ENCODE measurements around the gene PIK3R6. TPM values are rescaled to one million over a fixed set of nuclear protein-coding genes. Genes with fewer than 3 reads are reported as not detected.

PIK3R6 gene
- polyA plus RNA-seq, 1 experiment, result not detected

DNA sequence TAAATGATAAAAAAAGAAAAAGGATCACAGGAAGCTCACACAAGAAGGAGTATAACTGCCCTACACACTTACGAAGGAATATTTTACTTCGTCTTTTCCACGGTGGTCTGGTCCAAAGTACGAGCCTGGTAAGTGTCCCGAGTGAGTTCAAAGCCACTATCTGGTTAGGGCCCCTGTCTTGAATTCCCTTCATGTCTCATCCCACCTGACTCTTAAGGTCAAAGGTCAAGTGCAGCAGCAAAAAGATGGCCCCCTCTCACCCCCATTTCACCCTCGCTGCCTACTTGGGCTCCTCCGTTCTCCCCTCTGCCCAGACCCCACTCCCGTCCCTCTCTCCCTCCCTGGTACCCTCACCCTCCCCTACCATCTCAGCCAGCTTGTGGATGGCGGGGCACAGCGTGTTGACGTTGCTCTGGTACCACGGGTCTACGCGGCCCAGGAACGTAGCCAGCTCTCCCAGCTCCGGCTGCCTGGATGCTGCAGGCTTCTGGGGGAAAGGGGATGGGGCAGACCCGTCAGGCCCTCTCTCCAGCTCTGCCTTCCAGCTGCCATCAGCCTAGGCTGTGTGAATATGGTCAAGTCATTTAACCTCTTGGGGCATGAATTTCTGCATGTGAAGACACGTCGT, 40.6 kb downstream of the PIK3R6 start:
- CTCF ChIA-PET, result interaction anchor here (0.5 kb wide), 1 partner anchor 1078 kb away, joined by 4 read pairs; the partner anchor contains the start of gene RCVRN
- H3K27ac ChIP-seq (ENCODE audit: low read depth, low read length), result no peak overlapping the region
- H3K4me3 ChIP-seq (ENCODE audit: low read depth, low read length), result no peak overlapping the region
- POLR2A ChIA-PET, result no interaction called here
- no peak for DNase-seq (ENCODE audit: low read depth, low spot score)
- H3K27me3 ChIP-seq (ENCODE audit: control insufficient read depth, insufficient read depth, low read length), result no peaks in the 10 kb centered on the region
- peaks cover 10% of the 10 kb centered on the region; the same call in 1 of the 2 replicates for H3K9me3 ChIP-seq (ENCODE audit: control insufficient read depth, insufficient read depth, low read length)
- TF ChIP-seq, protein P1, sequence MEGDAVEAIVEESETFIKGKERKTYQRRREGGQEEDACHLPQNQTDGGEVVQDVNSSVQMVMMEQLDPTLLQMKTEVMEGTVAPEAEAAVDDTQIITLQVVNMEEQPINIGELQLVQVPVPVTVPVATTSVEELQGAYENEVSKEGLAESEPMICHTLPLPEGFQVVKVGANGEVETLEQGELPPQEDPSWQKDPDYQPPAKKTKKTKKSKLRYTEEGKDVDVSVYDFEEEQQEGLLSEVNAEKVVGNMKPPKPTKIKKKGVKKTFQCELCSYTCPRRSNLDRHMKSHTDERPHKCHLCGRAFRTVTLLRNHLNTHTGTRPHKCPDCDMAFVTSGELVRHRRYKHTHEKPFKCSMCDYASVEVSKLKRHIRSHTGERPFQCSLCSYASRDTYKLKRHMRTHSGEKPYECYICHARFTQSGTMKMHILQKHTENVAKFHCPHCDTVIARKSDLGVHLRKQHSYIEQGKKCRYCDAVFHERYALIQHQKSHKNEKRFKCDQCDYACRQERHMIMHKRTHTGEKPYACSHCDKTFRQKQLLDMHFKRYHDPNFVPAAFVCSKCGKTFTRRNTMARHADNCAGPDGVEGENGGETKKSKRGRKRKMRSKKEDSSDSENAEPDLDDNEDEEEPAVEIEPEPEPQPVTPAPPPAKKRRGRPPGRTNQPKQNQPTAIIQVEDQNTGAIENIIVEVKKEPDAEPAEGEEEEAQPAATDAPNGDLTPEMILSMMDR (IDR thresholded peaks at IDR 0.05; ENCODE audit: low read depth, low read length), result no peak

DNA sequence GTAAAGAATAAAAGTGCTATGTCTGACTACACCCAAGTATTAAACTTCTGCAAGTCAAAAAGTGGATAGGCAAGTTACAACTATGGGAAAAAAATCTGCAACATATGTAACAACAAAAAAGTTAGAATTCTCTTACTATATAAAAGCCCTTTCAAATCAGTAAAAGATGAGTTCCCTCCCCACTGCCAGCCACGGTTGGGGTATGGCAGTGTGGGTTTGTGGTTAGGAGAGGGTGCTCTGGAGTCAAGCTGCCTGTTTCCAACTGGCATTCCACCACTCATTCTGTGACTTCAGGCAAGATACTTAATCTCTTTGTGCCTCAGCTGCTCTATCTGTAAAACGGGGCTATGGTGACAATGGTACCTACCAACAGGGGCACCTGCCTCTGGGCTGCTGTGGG, 41.7 kb downstream of the PIK3R6 start:
- TF ChIP-seq, protein P1 (IDR thresholded peaks at IDR 0.05; ENCODE audit: low read depth, low read length), result no peak
- H3K27me3 ChIP-seq (ENCODE audit: control insufficient read depth, insufficient read depth, low read length), result no peaks in the 10 kb centered on the region
- no peak for DNase-seq (ENCODE audit: low read depth, low spot score)
- no peak overlapping the region for H3K27ac ChIP-seq (ENCODE audit: low read depth, low read length)
- no peak overlapping the region for H3K4me3 ChIP-seq (ENCODE audit: low read depth, low read length)
- CTCF ChIA-PET, result no interaction called here
- peaks cover 10% of the 10 kb centered on the region; the same call in 1 of the 2 replicates for H3K9me3 ChIP-seq (ENCODE audit: control insufficient read depth, insufficient read depth, low read length)
- POLR2A ChIA-PET, result no interaction called here

DNA sequence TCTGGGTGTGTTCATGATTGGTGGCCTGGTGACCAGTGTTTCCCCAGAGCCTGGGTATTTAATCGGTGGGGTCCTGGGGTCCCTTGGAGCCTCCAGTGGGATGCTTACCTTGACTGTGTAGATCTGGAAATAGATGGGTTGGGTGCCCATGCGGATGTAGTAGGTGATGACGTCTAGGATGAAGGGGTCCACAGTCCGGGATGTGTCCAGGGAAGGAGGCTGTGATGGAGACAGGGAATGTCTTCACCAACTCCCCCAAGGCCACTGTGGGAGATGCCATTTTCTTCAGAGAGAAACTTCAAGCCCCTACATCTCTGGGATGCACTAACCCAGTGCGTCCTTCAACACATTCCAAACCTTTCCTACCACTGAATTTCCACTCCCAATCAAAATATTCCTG, 44.2 kb downstream of the PIK3R6 start:
- ChIA-PET CTCF (no interaction called here), POLR2A (no interaction called here)
- TF ChIP-seq, protein P1 (IDR thresholded peaks at IDR 0.05; ENCODE audit: low read depth, low read length), result no peak
- H3K27ac ChIP-seq (ENCODE audit: low read depth, low read length), result no peak overlapping the region
- no peak overlapping the region for H3K4me3 ChIP-seq (ENCODE audit: low read depth, low read length)
- H3K9me3 ChIP-seq (ENCODE audit: control insufficient read depth, insufficient read depth, low read length), result peaks cover 4% of the 10 kb centered on the region; the same call in 1 of the 2 replicates
- H3K27me3 ChIP-seq (ENCODE audit: control insufficient read depth, insufficient read depth, low read length), result no peaks in the 10 kb centered on the region
- no peak for DNase-seq (ENCODE audit: low read depth, low spot score)

DNA sequence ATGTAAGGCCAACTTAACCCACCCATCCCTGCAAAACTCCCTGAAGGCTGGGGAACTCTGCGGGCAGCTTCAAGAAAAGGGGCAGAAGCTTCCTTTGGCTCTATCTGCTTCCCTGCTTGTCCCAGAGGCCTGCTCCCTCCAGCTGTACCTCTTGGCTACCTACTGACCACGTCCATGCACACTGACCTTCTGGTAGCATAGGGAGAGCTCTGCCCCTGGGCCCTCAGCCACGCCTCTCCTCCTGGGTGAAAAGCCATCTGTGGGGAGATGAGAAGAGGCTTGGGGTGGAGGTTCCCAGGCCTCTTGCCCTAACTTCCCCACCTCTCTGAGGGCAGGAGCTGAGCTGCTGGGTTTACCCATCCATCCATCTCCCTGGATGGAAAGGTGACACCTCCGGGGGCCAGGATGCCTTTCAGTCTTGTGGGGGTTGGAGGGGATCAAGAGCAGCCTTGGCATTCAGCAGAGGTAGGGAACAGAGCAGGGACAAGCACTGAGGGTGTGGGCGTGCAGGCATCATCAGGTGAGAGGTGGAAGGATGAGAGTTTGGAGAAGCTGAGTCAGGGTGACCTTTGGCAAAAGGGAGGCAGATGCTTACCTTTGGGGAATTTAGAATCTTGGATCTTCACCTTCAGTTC, 45.0 kb downstream of the PIK3R6 start:
- CTCF ChIA-PET, result no interaction called here
- POLR2A ChIA-PET, result no interaction called here
- no peak for DNase-seq (ENCODE audit: low read depth, low spot score)
- Histone ChIP-seq H3K27me3 (ENCODE audit: control insufficient read depth, insufficient read depth, low read length) (no peaks in the 10 kb centered on the region), H3K4me3 (ENCODE audit: low read depth, low read length) (no peak overlapping the region), H3K9me3 (ENCODE audit: control insufficient read depth, insufficient read depth, low read length) (0 out of 2 replicates have a peak, but pooled peaks cover 3% of the 10 kb centered on the region), H3K27ac (ENCODE audit: low read depth, low read length) (no peak overlapping the region)
- TF ChIP-seq, protein P1 (IDR thresholded peaks at IDR 0.05; ENCODE audit: low read depth, low read length), result no peak

DNA sequence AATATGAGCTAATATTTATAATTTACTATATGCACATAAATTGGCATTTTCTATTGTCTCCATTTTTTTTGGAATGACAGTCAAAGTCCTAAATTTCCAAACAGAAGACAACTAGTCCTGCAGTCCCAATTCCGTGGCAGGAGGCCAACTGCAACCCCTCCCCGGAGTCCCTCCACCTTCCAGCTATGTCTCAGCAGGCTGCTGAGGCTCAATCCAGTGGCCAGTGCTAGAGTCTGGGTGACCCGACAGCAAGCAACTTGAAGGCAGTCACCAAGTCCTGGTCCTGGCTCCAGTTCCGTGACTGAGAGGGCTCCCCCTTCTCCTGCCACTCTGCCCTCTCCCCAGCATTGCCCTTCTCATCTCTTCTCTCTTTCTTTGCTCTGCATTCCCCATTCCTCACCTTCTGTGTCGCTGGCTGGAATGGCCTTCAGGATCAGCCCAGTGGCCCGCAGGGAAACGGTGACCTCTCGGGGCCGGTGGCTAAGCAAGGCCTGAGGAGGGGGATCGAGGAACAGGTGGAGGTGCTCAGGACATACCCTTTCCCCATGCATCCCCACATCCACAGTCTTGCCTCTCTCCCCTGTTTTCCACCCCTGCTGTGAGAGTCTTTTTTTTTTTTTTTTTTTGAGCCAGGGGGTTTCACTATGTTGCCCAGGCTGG, 45.9 kb downstream of the PIK3R6 start:
- no peaks in the 10 kb centered on the region for H3K9me3 ChIP-seq (ENCODE audit: control insufficient read depth, insufficient read depth, low read length)
- CTCF ChIA-PET, result interaction anchor here (1.0 kb wide), 1 partner anchor 11 kb away, joined by 3 read pairs; no protein-coding TSS in a partner anchor
- no peak overlapping the region for H3K4me3 ChIP-seq (ENCODE audit: low read depth, low read length)
- POLR2A ChIA-PET, result no interaction called here
- H3K27me3 ChIP-seq (ENCODE audit: control insufficient read depth, insufficient read depth, low read length), result no peaks in the 10 kb centered on the region
- H3K27ac ChIP-seq (ENCODE audit: low read depth, low read length), result no peak overlapping the region
- TF ChIP-seq, protein P1 (IDR thresholded peaks at IDR 0.05; ENCODE audit: low read depth, low read length), result no peak
- DNase-seq (ENCODE audit: low read depth, low spot score), result no peak

All from AG04450 (cell line).